Sigmoid colon (tissue), 4 donors: Measurements from ENCODE around the gene PCDHGB2.

Experiments
- EP300 ChIP-seq, 4 donors: sonication (generic); formaldehyde crosslinking; IDR thresholded peaks; one replicate each; pipeline ENCODE4 v1.6.1; 2017; ENCODE audit warnings: antibody characterized with exemption in 4 of 4
- POLR2AphosphoS5 ChIP-seq, 4 donors: sonication (generic); formaldehyde crosslinking; IDR thresholded peaks; one replicate each; pipeline ENCODE4 v1.6.1; 2017; ENCODE audit warnings: antibody characterized with exemption in 4 of 4
- TF ChIP-seq, protein P1 (sequence below), 4 experiments: fragments of 450-650 bp in 3 of 4; fragments of 200-600 bp in 1 of 4; IDR thresholded peaks; one replicate each; pipeline ENCODE4 v1.5.1; 2016 to 2019; ENCODE audit warnings: antibody characterized with exemption in 4 of 4, mild to moderate bottlenecking in 3 of 4, moderate library complexity in 2 of 4

- TF ChIP-seq POLR2AphosphoS5 (IDR thresholded peaks at IDR 0.05) (no peak), EP300 (IDR thresholded peaks at IDR 0.05) (no peak)
- TF ChIP-seq, protein P1, sequence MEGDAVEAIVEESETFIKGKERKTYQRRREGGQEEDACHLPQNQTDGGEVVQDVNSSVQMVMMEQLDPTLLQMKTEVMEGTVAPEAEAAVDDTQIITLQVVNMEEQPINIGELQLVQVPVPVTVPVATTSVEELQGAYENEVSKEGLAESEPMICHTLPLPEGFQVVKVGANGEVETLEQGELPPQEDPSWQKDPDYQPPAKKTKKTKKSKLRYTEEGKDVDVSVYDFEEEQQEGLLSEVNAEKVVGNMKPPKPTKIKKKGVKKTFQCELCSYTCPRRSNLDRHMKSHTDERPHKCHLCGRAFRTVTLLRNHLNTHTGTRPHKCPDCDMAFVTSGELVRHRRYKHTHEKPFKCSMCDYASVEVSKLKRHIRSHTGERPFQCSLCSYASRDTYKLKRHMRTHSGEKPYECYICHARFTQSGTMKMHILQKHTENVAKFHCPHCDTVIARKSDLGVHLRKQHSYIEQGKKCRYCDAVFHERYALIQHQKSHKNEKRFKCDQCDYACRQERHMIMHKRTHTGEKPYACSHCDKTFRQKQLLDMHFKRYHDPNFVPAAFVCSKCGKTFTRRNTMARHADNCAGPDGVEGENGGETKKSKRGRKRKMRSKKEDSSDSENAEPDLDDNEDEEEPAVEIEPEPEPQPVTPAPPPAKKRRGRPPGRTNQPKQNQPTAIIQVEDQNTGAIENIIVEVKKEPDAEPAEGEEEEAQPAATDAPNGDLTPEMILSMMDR (IDR thresholded peaks at IDR 0.05) = no peak
Measured at GRCh38 chr5:141369994-141370848, 10.4 kb downstream of the PCDHGB2 start, which contains the start of gene PCDHGB3.
